GM18511 (cell line): ENCODE data around the gene CCDC74B.
"Not testable (repeated sequence)": the region's sequence is repeated elsewhere in the genome, so short reads cannot be mapped to it uniquely, and the experiment has no call there.

Experiments used
- ATAC-seq: cut with Tn5 transposase; IDR thresholded peaks from one replicate; pipeline ENCODE4 v1.9.1; 2021; ENCODE audit warnings: mild to moderate bottlenecking, moderate library complexity; ENCODE audit not compliant: unreplicated experiment

Gene CCDC74B

GRCh38 chr2:130150181-130151144 lies 5.6 kb upstream of the CCDC74B start:
- ATAC-seq: no peak

- not testable (repeated sequence) for ATAC-seq
Observed at GRCh38 chr2:130148515-130148914, 3.6 kb upstream of the CCDC74B start.

GRCh38 chr2:130143266-130144039 lies 1.5 kb downstream of the CCDC74B start:
- peak; percentile 40 for ATAC-seq

- not testable (repeated sequence) for ATAC-seq
Observed at GRCh38 chr2:130142396-130143265, 2.3 kb downstream of the CCDC74B start.

- ATAC-seq: not testable (repeated sequence)
Observed at GRCh38 chr2:130141645-130142370, 3.1 kb downstream of the CCDC74B start.

- ATAC-seq: not testable (repeated sequence)
Observed at GRCh38 chr2:130141002-130141401, 3.9 kb downstream of the CCDC74B start.

- not testable (repeated sequence) for ATAC-seq
Observed at GRCh38 chr2:130140516-130140915, 4.4 kb downstream of the CCDC74B start.

- ATAC-seq: not testable (repeated sequence)
Observed at GRCh38 chr2:130139331-130140280, 5.3 kb downstream of the CCDC74B start.

GRCh38 chr2:130138841-130139251 lies 6.1 kb downstream of the CCDC74B start:
- ATAC-seq: not testable (repeated sequence)

GRCh38 chr2:130138326-130138725 lies 6.6 kb downstream of the CCDC74B start:
- ATAC-seq: not testable (repeated sequence)

- not testable (repeated sequence) for ATAC-seq
Observed at GRCh38 chr2:130137118-130137517, 7.8 kb downstream of the CCDC74B start.

GRCh38 chr2:130136546-130136945 lies 8.4 kb downstream of the CCDC74B start:
- ATAC-seq: not testable (repeated sequence)

GRCh38 chr2:130135692-130136541 lies 9.0 kb downstream of the CCDC74B start:
- no peak for ATAC-seq

- ATAC-seq: not testable (repeated sequence)
Observed at GRCh38 chr2:130129120-130129829, 15.6 kb downstream of the CCDC74B start, which contains the start of gene POTEF. Gene POTEF, minus strand, starts transcription at chr2:130129222. Its CDS starts 8,707 bp downstream, at chr2:130120515.

- not testable (repeated sequence) for ATAC-seq
Observed at GRCh38 chr2:130128464-130128863, 16.4 kb downstream of the CCDC74B start.

GRCh38 chr2:130127726-130128125 lies 17.2 kb downstream of the CCDC74B start:
- ATAC-seq: not testable (repeated sequence)

GRCh38 chr2:130120924-130121323 lies 24.0 kb downstream of the CCDC74B start:
- not testable (repeated sequence) for ATAC-seq
